Gastrocnemius medialis (tissue), 4 donors: ENCODE results near the gene ADPRHL1.

Experiments
- POLR2A ChIP-seq, 2 donors: fragments of 450-650 bp; IDR thresholded peaks; one replicate each; pipeline ENCODE4 v1.6.1; 2017; ENCODE audit warnings: antibody characterized with exemption in 2 of 2, mild to moderate bottlenecking in 2 of 2, moderate library complexity in 2 of 2
- TF ChIP-seq, protein P1 (sequence below), 5 experiments: fragments of 450-650 bp in 3 of 5; fragments of 200-600 bp in 2 of 5; sonication (generic) in 2 of 5; IDR thresholded peaks in 4 of 5; conservative IDR thresholded peaks in 1 of 5; 1 replicate in 4 of 5; 2 replicates in 1 of 5; pipeline ENCODE4 v1.5.1; 2016 to 2019; ENCODE audit warnings: antibody characterized with exemption in 5 of 5, mild to moderate bottlenecking in 3 of 5, moderate library complexity in 3 of 5

- TF ChIP-seq, protein P1, sequence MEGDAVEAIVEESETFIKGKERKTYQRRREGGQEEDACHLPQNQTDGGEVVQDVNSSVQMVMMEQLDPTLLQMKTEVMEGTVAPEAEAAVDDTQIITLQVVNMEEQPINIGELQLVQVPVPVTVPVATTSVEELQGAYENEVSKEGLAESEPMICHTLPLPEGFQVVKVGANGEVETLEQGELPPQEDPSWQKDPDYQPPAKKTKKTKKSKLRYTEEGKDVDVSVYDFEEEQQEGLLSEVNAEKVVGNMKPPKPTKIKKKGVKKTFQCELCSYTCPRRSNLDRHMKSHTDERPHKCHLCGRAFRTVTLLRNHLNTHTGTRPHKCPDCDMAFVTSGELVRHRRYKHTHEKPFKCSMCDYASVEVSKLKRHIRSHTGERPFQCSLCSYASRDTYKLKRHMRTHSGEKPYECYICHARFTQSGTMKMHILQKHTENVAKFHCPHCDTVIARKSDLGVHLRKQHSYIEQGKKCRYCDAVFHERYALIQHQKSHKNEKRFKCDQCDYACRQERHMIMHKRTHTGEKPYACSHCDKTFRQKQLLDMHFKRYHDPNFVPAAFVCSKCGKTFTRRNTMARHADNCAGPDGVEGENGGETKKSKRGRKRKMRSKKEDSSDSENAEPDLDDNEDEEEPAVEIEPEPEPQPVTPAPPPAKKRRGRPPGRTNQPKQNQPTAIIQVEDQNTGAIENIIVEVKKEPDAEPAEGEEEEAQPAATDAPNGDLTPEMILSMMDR (IDR thresholded peaks at IDR 0.05 in 4 of 5, conservative IDR thresholded peaks at IDR 0.05 in 1 of 5), result no peak
- no peak for TF ChIP-seq POLR2A (IDR thresholded peaks at IDR 0.05)
These were observed 11.6 kb downstream of the ADPRHL1 start for GRCh38 chr13:113441661-113442060.
